Stomach (tissue), 4 donors: ENCODE data around the gene ERI3.

Source experiments
- CTCF ChIP-seq, 7 experiments: fragments of 450-650 bp in 4 of 7; fragments of 200-600 bp in 3 of 7; sonication (generic) in 3 of 7; IDR thresholded peaks; one replicate each; pipeline ENCODE4 v1.5.1; 2016 to 2019; ENCODE audit warnings: antibody characterized with exemption in 7 of 7, control low read depth in 2 of 7, mild to moderate bottlenecking in 1 of 7
- EP300 ChIP-seq: sonication (generic); formaldehyde crosslinking; IDR thresholded peaks from one replicate; pipeline ENCODE4 v1.6.1; 2017; ENCODE audit warnings: antibody characterized with exemption

GRCh38 chr1:44273560-44274350 is 81.3 kb downstream of the ERI3 start:
- TF ChIP-seq CTCF (IDR thresholded peaks at IDR 0.05) (no peak), EP300 (no peak)
